HG02852 (cell line): ENCODE data around the gene KCNA10.

ENCODE experiments used
- ATAC-seq: cut with Tn5 transposase; IDR thresholded peaks from one replicate; pipeline ENCODE4 v1.9.1; 2021; ENCODE audit warnings: mild to moderate bottlenecking, moderate library complexity; ENCODE audit not compliant: unreplicated experiment

KCNA10 gene

GRCh38 chr1:110519125-110519810 lies at the start of gene KCNA10:
Gene KCNA10, minus strand, starts transcription at chr1:110519175. Its CDS starts 388 bp downstream, at chr1:110518787.
- ATAC-seq = no peak

DNA sequence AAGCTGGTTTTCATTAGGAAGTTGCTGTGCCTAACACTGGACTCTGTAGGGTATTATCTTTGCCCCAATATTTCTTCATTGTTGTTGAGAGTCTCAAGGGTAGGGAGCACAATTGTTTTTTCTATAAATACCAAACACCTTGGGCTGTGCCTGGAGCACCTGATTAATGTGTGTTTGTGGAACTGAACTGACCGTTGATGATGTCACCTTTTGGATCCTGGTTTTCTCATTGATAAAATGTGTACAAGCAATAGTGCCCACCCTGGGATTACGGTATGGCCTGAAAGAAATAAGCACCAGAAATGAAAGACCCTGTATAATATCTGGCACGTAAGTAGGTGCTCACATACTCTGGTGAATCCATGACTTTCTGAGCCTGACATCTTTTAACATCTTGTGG lies 47.9 kb upstream of the KCNA10 start:
- ATAC-seq = no peak

DNA sequence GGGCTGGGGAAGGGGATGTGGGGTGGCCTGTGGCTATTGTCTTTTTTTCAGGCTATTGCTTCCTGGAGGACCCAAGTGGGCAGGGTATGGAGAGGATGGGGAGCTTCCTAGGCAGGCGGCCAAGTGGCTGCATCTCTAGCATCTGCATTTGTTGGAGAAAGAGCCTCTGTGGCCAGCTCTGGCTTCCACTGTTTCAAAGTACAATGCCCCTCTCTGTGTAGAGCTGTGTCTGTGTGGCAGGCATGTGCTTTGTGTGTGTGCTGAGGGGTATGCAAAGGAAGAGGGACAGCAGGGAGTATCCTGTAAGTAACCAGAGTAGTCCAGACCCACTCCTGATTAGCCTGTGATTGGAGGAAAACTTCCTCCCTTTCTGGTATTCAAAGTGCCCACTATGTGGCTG lies 46.6 kb upstream of the KCNA10 start:
- no peak for ATAC-seq

DNA sequence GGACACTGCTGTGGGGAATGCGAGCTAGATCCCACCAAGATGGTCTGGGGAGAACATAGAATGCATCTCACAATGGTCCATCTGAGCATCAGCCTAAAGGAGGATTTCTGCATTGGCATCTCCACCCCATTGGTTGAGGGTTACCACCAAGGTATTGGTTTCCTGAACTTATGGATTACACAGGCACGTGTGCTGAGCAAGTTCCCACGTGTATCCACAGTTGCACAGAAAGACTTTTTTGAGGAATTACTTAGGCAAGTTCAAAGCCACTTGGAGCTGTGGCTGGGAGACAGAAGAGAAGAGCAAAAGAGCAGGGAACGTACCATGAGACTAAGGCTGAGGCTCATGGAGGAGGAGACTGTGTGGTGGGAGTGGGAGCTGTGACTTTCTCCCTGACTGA lies 44.1 kb upstream of the KCNA10 start:
- no peak for ATAC-seq

DNA sequence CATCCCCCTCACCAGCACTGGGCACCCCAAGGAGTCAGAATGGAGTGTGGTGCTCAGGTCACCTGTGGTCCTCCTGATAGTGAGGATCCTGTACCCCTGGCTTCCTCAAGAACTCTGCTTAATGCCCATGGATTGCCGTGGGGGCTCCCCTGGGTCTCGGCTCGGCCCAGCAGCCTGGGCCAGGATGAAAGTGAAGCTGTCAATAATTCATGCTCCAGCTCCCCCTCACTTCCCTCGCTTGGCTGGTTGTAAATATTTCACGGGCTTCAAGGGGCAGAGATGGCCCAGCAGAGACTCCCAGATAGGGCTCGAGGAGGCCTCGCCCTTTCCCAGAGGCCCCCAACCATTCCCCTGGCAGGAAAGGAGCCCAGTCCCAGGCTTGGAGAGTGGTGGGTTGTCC lies 42.6 kb upstream of the KCNA10 start:
- ATAC-seq = no peak

DNA sequence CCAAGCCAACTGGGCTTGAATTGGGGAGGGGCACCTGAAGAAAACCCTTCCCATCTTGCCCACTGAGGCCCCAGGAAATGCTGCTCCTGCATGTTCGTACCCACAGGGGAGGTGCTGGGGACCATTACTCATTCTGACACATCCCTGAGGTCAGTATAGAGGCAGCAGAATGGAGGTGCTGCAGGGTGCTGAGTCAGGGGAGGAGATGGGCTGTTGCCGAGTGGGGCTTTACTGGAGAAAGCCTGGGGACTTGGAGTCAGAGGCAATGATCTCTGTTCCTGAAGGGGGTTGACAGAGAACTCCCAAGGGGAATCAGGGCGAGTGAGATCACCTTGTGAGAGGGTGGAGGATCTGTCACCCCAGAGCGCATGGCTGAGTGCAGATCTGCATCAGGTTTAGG lies 40.2 kb upstream of the KCNA10 start:
- no peak for ATAC-seq

DNA sequence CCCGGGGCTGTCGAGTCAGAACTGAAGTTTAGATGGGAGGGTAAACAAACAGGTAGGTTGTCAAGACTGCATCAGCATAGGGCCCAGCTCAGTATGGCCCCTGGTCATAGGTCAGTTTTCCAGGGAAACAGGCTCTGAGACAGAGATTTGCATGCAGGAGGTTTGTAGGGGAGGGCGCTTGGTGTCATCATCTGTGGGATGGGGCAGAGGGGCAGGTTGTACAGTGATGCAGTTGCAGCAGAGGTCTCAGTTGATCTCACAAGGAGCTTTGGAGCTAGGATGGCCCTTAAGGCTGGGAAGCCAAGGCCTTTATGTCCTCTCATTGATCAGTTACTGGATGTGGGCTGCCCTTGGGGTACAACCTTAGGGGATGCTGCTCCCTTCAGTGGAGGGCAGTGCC lies 38.5 kb upstream of the KCNA10 start:
- ATAC-seq = no peak

DNA sequence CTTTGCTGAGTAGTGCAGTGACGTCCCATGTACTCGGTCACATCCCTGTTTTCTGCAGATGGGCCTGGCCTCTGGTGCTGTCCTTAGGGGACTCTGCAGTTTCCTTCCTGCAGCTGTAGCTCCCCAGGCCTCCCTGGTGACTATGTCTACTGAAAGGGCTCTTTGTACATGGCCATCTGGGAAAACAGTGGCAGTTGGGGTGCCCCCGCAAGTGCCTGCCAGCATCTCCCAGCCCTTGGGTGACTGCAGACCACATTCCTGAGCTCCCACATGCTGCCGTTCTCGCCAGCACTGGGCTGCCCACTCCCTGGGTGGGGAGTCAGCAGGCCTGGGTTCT lies 37.5 kb upstream of the KCNA10 start:
- no peak for ATAC-seq

DNA sequence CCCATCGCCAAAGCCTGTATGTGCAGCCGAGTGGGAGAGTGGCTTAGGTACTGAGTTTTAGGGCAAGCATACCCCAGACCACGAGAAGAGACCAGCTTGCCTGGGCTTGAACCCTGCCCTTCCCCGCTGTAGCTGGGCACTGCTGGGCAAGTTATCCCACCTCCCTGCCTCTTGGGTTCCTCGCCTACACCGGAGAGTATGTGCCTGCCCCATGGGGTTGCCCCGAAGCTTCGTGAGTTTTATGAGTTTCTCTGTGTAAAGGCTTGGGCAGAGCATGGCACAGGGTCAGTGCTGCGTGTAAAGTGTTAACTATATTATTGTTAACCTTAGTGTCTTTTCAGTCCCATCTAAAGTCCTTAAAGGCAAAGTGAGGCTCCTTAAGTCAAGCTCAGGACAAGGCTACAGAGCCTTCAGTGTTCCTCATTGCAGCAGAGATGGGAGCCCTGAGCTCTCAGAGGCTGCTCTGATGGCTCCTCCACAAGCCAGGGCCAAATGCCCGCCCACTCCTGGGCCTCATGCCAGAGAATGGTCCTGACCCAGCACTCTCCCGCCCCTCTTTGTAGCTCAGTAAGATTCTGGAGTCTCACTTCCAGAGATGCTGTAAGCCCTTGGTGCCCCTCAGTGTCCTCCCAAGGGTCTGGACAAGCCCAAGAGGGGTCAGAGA lies 37.0 kb upstream of the KCNA10 start:
- ATAC-seq = no peak

- no peak for ATAC-seq
These were observed 36.2 kb upstream of the KCNA10 start for GRCh38 chr1:110554871-110555801.

- ATAC-seq = no peak
These were observed 32.4 kb upstream of the KCNA10 start for GRCh38 chr1:110551278-110551809.

GRCh38 chr1:110549831-110550230 lies 30.9 kb upstream of the KCNA10 start:
- no peak for ATAC-seq

DNA sequence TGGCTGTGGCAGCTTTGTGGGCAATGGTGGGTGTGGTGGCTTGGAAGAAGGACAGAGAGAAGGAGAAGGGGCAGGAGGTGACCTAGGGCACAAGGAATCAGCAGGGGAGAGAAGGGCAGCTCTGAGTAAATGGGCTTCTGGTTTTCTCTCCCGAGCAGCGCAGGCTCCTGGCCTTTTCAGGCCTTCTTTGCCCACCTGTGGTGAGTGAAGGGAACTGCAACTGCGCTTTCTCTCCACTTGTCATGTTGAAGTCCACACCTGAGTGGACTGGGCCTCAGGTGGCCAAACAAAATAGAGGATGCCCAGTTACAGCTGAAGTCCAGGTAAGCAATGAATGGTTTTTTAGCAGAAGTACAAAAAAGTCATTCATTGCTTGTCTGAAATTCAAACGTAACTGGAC lies 29.4 kb upstream of the KCNA10 start:
- no peak for ATAC-seq

DNA sequence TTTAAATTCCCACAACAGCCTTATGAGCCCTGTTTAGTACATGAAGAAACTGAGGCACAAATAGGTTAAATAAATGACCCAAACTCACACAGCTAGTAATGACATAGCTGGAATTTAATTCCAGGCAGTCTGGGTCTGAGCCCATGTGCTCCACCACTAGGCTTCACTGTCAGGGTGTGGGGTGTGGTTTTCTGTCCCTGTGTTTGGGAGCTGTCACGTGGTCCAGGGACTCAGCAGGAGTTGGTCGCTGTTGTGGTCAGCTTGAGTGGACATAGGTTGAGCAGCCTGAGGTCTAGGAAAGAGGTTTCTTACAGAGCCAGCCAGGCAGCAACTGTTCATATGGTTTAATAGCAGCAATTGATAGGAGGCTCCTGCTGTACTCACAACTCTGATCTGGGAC lies 28.0 kb upstream of the KCNA10 start:
- no peak for ATAC-seq

DNA sequence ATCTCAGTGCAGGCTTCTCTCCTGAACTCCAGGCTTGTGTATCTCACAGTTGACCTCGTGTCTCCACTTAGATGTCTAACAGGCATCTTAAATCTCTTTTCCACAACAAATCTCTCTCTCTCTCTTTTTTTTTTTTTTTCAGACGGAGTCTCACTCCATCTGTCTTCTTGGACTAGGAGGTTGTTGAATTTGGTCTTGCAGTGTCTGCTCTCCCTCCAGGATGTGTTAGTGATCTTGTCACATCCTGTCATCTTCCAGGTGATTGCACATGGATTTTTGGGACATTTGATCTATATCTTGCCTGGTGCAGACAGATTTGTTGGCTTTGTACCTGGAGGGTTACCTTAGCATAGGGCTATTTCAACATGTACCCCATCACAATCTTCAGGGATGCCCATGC lies 26.5 kb upstream of the KCNA10 start:
- no peak for ATAC-seq

GRCh38 chr1:110544753-110545152 lies 25.8 kb upstream of the KCNA10 start:
- ATAC-seq = no peak

- no peak for ATAC-seq
These were observed 23.8 kb upstream of the KCNA10 start for GRCh38 chr1:110542725-110543124.

DNA sequence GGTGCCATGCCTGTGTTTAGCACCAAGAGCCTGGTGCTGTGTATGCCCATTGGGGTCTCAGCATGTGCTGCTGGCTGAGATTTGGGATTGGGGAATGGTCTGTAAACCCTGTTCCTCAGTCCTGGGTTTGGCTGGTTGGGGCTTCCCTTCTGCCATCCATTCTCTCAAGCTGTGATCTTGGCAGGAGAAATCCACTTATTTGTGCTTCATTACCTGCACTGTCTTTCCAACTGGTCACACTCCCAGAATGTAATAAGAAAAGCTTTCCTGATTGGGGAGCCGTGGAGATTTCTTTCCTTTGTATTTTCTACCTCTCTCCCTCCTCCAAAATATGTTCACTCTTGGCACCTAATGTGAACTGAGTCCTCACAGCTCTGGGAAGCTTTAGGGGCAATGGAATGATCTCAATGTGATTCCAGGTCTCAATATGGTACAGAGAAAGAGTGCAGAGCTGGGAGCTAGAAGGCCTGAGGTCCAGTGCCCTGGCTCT lies 23.0 kb upstream of the KCNA10 start:
- ATAC-seq = no peak

DNA sequence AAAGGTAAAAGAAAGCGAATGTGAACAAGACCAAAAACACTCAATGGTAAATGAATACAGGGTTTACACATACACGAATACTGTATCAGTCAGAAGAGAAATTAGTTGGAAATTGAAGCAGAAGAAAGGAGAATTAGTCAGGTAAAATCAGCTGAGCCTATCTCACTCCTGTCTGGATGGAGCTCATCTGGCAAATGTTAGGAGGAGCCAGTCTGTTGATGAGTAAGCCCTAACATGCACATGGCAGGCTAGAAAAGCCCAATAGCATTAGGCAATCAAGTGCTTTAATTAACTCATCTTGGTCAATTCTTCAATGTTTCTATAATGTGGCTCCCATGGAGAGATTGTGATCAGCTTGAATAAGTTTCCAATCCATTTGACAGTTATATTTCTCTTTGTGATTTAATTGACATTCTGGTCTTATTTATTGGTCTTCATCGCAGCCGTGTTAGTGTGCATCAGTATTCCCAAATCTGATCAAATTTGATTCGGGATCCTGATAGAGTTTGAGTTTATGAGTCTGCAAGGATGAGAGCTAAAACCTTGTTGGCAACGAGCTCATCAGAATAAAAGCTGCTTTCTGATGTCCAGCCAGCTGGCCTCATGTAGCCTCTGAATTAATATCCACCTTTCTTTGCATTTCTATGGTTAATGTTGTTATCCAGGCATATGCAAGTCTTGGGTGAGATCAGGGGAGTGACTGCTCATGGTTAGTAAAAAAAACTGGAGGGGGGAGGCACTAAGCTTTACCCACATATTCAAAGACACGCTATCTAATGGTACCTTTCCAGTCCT lies 22.1 kb upstream of the KCNA10 start:
- no peak for ATAC-seq

DNA sequence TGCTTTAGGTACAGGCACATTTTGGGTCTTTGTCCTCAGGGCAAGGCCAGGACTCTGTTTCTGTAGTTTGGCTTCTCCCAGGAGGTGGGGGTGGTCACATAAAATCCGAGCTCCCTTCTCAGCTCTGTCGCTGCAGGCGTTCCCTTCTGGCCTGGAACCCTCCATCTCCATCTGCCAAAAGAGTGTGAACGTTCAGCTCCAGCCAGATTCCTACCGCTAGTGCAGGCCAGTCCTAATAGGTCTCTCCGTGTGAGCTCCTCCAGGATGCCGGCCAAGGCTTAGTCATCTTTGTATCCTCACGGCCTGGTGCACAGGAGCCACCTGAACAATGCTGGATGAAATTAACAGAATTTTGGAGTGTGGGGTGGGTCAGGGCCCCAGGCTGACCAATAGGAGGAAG lies 19.9 kb upstream of the KCNA10 start:
- ATAC-seq = no peak

GRCh38 chr1:110538075-110538474 lies 19.1 kb upstream of the KCNA10 start:
- no peak for ATAC-seq
